Amygdala (tissue), 56 donors: ENCODE data around the gene SCUBE1.

Source experiments
- DNase-seq, 56 donors: peaks; one replicate each; lab custom pipeline; 2025; lab: John Stamatoyannopoulos, UW

The SCUBE1 gene

DNA sequence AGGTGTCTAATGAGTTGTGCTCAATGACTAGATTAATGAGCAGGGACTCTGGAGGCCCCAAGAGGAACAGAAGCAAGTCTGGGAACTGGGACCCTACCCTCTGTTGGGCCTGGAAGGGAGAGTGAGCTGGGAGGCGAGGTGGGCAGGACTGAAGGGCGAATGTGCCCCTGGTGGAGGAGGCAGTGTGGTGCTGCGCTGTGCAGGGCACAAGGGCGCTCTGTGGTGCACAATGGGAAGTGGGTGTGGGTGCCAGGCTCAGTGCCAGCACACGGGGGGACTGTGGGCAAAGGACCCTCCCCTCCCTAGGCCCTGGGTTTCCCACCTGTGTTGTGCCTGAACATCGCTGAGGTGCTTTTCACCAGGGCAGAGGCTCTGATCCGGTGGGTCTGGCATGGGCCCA lies 98.8 kb downstream of the SCUBE1 start:
- no peak for DNase-seq

DNA sequence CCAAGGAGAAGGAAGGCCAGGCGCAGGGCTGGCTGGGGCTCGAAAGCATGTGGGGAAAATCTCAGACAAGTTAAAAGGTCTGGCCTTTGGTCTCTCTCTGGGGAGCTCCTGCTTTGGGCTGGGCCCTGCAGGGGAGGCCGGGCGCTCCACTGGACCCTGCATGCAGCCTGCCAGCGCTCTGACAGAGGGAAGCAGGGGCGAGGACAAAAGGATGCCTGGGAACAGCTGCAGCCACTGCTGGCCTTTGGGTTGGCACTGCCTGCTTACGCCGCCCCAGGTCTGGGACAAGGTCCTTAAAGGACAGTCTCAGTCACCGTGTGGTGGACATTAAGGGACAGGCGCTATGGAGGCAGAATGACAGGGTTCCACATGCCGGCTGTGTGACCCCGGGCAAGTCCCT lies 99.8 kb downstream of the SCUBE1 start:
- no peak for DNase-seq

DNA sequence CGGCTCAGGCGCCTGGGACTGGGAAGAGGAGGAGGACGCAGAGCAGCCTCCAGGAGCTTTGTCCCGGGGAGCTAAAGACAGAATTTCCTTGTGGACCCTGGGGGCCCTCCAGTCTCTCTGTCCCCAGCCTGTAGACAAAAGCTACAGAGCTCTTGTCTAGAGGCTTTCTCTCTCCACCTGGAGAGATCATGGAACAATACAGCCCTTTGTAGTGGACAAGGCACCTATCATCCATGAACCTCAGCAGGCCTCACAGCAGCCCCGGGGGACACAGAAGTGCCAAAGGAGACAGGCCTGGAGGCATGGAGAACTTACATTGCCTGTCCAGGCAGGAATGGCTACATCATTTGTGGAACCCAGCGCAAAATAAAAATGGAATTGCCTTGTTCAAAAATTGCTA lies 100.5 kb downstream of the SCUBE1 start:
- DNase-seq = no peak

DNA sequence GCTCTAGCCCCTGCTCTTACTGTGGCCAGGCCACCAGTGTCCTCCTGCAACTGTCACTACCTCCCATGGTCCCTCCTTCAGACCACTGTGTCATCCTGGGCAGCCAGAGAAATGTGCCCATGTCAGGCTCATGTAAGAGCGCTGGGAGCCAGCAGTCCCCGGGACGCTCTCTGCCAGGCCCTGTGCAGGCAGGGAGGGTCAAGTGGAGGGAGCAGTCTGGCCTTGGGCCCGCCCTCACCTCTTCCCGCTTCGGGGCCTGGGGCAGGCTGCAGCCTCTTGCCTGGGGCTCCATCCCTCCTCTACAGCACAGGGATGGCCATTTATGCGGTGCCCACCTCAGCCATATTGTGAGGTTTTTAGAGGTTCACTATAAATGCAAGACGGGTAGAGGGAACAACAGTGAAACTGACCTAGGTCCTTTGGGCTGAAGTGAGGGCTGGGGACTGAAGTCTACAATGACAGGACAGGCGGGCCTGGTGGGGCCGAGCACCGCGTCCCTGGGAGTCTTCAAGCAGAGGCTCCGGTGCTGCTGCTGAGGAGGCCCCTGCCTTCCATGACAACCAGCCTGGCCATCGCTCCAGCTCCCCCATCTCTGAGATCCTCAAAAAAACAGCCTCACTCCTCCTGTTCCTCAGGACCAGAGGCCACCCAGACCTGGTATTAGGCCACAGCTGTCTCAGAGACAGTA lies 101.3 kb downstream of the SCUBE1 start:
- no peak for DNase-seq

DNA sequence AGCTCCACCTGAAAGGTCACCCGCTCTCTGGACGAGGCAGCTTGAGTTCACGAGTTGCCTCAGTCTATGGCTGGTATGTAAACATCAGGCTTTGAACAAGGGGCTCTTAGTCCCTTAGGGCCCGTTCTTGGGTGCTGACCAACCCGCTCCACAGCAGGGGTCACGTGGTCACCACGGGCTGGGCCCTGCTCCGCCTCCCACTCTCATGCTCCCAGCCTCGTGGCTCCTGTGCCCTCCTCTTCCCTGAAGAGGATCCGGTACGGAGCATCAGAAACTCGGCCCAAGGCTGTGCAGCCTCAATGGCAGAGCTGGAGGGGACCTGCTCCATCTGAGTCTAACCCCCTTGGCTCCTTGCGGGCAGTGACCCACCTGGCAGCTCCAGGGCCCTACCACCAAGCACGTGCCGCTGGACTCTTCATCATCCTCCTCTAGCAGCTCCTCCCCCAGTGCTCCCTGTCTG lies 102.0 kb downstream of the SCUBE1 start:
- DNase-seq = no peak

DNA sequence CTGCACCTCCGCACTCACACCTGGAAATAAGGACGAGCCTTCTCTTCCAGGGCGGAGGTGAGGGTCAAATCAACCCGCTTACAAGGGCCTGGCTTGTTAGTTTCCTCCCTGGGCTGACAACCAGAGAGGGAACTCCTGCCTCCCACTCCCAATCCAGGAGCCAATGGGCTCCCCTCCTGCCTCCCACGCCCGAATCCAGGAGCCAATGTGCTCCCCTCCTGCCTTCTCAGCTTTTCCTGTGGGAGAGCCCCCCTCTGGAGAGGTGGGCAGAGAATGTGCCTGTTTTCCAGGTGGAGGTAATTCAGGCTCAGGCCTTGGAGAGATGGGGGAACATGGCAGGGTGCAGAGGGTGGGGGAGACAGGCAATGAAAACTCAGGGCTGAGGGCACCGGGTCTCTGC lies 102.6 kb downstream of the SCUBE1 start:
- no peak for DNase-seq

DNA sequence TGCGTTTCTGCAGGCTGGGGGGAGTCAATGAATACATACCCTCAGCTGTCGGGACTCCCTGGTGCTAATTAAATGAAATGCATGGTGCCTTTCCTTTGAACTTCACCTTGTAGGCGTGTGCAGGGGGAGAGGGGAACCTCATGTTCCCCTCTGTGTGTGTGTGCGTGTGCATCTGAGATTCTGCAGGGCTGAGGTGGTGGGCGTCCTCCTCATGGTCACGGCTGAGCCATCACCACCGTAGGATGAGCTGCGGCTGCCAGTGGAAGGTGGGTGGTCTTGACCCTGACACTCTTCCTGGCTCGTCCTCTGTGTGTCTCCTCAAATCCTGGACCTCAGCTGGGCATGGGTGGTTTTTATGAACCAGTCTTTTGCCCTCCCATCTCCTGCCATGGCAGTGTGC lies 103.2 kb downstream of the SCUBE1 start:
- no peak for DNase-seq

DNA sequence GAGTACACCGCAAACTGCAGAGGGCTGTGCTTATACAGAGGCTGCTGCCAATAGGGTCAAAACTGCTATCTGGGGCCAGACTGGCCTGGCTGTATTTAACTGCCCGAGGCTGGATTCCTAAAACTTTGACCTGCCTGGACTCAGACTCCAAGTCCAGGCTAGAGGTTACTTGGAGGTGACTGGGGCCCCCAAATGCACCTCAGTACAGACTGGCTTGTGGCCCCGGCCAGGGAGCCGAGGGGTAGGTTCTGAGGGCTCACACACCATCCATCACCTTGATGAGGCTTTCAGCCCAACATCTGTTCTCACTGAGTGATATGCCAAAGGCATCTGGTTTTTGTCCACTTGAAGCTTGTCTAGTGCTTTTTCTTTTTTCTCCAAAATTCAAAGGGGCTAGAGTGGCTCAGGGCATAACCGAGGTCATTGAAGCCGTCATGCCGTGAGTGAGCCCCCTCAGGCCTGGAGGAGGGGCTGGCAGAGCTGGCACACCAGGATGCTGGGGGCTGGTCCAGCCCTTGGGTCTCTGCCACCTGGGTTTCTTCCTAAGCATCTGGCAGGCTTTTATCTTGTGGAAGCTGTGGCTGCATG lies 103.9 kb downstream of the SCUBE1 start:
- no peak for DNase-seq

DNA sequence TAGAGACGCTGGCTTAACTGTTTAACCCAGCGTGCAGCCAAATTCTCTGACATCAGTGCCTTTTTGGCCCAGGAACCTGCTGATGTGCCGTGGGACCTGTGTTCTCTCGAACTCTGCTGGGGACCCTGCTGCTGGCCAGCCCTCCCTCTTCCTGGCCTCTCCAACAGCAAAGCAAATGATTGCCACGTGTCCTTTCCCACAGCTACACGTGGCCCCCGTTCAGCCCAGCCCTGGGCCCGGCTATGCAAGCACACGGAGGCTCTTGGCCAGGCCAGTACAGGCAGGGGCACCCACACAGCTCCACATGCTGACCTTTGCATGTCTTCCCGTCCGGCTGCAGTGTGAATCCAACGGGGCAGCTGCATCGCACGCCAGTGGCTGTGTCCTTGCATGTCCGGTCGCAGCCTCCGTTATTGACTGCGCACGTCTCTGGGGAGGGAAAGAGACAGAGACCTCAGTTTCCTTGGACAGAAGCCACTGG lies 104.6 kb downstream of the SCUBE1 start:
- DNase-seq = no peak

DNA sequence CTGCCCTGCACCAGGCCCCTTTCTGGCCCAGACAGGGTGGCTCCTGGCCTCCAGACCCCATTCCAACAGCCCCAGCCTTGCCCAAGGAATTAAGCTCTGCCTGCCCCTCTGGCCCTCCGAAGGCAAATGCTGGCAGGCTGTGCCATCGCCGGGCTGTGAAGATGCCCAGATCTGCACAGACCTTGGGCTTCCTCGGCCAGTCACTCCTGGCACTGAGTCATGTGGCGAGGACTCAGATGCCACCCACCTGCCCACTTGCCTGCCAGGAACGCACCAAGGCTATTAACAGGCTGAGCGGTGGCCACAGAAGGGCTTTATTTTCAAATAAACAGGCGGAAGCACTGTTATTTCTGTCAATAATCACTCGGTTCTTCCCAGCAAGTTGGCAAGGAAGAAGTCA lies 105.9 kb downstream of the SCUBE1 start:
- peak in 11 of 56 donors; percentile 5 to 22 (median 12) for DNase-seq

DNA sequence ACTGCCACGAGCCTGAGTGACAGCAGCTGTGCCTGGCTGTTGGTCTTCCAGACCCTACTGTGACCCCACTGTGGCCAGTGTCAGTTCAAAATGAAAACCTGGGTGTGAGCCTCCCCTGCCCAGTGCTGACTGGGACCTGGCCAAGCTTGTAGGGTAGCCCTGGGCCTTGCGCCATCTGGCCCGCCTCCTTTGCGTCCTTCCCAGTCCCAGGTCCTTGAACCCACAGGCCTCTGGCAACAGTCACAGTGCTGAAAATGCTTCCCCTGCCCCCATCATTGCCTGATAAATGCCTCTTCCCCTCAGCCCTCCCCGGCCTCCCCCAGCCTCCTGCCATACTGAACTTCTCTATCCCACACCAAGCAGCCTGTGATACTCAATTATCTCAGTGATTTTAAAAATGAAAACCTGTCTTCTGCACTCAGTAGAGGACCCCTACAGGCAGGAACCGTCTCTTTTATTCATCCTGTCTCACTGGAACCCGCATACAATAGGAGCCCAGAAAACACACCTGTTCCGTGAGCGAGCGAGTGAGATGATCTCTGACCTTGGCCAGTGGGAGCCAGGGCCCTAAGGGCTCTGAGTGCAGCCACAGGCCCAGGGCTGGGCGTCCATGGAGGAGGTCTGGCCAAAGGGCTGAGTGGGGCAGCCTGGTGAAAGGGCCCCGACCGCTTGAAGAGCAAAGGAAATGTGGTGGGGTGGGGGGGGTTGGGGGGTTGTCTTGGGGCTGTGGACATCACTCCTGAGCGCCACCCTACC lies 106.6 kb downstream of the SCUBE1 start:
- peak in 23 of 56 donors; percentile 4 to 71 (median 19) for DNase-seq

DNA sequence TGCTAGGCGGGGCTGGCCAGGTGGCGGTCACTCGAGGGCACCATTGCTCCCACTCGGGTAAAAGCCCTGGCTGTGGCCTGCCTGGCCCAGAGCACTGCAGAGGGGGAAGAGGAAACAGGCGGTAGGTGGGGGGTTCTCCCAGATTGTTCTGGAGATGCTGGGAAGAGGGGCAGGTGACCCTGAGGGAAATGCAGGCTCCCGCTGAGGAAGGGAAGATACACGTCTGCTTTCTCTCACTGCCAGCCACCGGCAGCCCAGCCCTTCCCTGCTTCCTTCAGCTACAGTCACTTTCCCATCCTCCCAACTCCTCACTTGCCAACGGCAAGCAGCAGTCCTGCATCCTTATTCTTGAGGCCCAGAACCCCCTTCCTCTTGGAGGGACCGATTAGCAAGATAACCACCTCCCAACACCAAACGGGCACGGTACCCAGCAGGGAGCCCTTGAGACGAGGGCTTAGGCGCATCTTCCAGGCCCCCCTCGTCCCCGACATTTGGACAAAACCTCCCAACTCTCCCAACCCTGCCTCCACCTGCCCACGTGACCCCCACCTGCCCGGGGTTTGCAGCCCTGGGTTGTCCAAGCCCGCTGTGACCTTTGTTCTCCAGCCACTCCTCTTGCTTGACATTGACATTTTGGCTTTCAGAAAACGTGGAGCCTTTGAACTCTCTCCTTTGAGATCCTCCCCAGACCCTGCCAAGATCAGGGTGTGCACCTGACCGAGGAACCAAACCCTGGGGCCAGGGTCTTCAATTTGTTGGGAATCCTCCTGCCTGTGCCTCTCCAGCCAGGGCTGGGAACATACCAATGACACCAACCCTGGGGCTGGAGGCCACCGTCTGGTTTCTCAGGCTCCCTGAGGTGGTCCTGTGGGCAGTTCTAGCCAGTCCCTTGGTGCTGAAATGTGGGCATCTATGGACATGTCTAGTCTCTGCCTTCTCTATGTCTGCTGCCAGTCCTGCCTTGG lies 107.4 kb downstream of the SCUBE1 start:
- DNase-seq = no peak

DNA sequence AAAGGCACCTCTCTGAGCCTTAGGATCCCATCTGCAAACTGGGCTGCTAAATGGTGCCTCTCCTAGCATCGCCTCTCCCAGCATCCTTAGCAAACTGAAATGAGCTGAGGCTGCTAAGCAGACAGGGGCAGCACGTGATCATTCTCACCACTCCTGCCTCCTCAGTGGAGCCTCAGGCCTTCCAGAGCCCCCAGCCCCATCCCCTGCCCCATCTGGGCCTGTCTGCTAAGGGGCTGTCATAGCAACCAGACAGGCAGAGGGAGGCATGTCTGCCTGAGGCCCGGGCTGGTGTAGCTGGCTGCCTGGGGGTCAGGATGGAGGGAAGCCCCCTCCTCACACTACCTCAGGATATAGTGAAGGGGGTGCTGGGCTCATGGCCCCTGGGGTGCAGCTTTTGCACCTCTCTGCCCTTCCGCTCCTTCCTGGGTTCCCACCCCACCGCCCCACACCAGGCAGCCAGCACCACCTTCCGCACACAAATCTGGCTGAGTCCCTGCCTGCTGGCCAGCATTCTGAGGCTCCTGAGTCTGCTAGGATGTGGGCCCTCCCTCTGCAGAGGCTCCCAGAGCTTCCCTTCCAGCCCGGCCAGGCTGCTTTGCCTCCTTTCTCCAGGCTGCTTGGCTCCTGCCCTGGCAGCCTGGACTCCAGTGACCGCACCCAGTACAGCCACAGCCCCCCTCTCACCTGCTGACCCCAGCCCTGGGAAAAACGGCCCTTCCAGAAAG lies 108.7 kb downstream of the SCUBE1 start:
- no peak for DNase-seq

DNA sequence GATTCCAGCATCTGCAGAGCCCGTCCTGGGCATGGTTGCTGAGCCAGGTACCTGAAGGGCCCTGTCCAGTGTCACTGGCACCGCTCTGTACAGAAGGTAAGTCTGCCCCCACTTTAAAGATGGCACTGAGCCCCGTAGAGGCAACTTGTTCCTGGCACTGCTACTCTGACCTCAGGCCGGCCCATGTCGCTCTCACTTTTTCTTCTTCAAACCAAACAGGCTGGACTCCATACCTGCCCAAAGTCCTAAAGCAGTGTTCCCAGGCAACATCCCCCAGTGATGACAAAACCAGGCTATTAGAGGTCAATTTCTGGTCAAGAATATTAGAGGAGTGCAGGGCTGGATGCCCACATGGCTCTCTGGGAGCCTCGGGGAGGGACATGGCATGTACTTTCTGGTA lies 109.6 kb downstream of the SCUBE1 start:
- no peak for DNase-seq

DNA sequence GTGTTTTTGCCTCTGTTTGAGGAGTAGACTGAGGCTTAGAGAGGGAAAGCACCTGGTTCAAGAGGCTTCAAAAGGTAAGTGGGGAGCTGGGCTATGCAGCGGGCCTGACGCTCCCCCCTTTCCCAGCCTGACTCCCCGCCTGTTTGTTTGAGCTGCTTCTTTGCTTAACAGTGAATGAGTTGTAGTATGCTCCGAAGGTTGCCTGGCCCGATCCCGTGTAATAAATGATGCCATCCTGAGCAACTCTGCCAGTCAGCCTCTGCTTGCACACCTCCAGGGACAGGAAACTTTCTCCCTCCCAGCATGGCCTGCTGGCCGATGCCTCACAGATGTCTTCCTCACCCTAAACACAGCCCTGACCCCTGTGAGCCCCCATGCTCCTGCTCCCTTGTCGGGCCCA lies 110.7 kb downstream of the SCUBE1 start:
- no peak for DNase-seq

DNA sequence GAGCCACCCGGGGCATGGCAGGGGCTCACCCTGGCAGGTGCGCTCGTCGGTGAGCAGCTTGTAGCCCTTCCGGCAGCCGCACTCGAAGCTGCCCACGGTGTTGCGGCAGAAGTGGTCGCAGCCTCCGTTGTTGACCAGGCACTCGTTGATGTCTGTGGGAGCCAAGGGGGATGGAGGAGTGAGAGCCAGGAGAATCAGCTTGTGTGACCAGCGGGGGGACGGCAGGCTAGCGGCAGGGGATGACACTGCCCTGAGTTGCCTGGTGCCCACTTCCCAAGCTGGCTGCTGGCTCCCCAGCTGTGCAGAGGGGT lies 111.5 kb downstream of the SCUBE1 start:
- DNase-seq = no peak

DNA sequence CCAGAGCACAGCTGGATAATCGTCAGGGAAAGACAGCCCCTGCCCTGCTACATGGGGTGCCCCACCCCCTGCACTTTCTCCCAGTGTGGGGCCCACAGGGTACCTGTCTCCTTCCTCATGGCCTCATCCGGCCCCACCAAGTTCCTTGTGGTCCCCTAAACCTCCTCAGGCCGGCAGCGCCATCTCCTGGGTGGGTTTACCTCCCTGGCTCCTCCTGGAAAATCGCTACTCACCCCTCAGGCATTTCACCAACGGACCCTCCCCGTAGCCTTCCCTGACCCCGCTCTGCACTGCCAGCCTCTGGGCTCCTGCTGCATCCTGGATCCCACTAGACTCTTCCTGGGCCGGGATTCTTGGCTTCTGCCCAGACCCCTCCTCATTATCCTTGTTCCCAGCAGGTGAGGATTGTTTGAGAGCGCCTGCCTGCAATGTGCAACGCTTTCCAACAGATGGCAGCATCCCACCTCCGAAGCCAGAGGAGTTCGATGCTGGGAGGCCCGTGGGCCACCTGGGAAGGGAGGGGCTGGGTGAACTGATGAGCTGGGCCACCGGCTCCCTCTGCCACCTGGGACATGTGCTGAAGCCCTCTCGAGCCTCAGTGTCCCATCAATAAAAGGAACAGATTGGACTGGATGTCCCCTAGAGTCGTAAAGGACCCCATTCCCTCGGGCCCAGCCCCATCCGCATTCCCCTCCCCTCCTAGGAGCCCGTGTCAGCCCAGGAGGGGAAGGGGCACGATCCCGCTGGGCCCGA lies 112.0 kb downstream of the SCUBE1 start:
- DNase-seq = peak in 24 of 56 donors; percentile 1 to 47 (median 10)

DNA sequence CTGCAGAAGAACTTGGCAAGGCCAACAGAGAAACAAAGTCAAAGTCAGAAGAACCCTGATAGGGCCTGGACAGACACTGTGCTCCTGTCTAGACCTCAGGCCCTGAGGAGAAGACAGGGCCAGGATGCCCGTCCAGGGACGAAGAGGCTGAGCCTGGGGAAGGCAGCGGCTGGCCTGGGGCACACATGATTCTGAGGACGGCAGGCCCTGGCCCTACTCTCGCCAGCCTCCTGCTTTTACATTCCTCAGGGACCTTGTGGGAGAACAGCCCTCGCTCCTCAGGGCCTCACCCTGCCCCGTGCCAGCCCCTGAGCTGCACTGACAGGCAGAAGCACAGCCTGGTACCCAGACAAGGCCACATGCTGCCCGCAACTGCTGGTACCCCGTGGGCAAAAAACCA lies 112.6 kb downstream of the SCUBE1 start:
- DNase-seq = no peak

DNA sequence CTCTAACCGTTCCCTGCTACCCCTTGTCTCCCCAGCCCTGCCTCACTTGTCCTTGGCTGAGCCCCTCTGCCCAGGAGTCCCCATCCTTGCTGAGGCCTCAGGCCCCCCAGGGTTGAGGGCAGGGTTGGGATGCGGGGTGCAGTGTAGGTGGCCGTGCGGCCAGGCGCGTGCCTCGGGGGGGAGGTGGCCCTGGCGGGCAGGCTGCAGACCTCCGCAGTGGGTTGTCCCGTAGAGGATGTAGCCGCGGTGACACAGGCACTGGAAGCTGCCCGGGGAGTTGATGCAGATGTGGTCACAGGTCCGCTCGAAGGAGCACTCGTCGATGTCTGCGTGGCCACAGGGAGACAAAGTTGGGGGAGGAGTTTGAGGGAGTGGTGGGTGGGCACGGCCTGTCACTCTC lies 114.3 kb downstream of the SCUBE1 start:
- no peak for DNase-seq
